Activated CD4-positive, alpha-beta T cell treated with anti-CD3 and anti-CD28 coated beads, Interleukin-2, Interleukin-4, amounts not matched to agents 100 ng/mL and 50 ng/mL, durations not matched to agents 16 hours and 8 hours (primary cell): Measurements from ENCODE around the gene HOXB2.

ENCODE experiments used
- DNase-seq: peaks from one replicate; pipeline ENCODE4 v3.0.0-alpha.2; 2020; ENCODE audit warnings: low spot score

The HOXB2 gene

DNA sequence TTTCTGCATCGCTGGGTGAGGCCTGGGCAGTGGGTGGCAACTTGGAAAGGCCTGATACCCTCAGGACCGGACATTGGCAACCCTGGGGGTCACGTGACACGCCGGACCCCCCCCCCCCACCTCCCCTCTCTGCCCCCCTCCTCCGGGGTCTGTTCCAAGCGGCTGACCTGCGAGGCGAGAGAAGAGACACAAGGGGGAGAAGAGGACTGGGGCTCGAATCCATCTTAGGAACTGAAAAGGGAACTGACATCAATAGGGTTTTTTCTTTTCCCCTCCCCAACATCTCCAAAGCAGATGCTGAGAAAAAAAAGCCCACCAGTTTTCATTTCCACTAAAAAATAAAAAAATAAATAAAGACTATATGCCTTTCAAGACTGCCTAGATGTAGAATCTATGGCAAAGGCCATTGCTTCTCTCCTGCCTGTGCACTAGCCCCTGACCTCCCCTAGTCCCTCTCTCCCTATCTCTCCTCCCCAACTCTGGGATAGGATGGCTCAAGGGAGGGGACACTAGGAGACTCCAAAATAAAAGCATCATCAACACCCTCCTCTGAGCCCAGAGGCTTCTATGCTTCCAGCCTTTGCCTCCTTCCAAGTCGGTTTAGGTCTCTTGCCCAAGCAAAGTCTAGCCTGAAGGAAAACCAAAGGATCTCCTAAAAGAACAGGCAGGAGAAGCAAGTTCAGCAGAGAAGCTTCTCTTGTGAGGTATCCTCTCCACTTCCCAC is 7.7 kb upstream of the HOXB2 start:
- DNase-seq: no peak

DNA sequence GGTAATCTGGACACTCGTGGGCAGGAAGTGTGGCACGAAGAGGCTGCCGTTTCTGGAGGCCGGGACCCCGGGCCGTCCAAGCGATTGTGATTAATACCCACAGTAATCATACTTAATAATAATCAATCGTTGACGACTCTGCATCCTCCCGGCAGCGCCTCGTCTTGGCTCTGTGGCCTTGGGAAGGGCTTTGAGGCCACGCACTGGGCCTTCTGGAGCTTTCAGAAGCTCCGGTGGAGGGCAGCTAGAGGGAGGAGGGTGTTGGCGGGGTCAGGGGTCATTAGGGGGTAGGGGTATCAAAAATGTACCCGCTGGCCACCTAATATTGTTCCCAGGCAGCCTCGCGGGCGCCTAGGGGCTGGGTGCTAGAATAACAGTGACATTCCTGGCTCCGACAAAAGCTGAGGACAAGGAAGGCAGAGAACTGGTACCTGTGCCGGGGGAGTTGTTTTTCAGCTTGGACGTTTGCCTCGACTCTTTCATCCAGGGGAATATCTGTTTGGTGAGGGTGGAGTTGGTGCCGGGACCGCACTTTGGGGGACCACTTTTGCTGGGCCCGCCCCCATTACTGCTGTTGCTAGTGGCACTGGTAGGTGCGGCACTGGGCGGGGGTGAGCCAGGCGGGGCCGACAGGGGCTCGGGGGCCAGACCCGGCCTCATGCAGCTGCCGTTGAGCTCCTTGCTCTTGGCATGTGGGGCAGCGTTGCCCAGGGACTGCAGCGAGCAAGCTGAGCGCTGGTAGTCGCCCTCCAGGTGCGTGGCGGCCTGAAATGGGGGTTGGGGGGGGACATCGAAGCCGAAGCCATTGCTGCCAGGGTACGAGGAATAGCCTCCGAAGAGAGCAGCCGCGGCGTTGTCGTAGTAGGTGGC is 6.9 kb upstream of the HOXB2 start:
- DNase-seq: no peak

DNA sequence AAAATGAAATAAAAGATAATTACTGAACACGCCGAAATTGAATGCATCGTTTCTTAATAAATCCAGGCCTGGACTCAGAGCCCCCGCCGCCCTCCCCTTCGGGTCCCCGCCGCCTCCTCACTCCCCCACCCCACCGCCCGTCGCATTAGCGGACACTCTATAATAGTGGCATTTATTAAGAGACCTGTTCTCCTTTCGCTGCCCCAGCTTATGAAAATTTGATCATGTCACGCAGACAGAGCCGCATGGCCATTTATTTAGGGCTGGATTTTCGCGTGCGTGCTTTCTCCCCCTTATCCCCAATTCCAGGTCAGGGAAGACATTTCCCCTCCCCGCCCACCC is 6.3 kb upstream of the HOXB2 start:
- DNase-seq: no peak

DNA sequence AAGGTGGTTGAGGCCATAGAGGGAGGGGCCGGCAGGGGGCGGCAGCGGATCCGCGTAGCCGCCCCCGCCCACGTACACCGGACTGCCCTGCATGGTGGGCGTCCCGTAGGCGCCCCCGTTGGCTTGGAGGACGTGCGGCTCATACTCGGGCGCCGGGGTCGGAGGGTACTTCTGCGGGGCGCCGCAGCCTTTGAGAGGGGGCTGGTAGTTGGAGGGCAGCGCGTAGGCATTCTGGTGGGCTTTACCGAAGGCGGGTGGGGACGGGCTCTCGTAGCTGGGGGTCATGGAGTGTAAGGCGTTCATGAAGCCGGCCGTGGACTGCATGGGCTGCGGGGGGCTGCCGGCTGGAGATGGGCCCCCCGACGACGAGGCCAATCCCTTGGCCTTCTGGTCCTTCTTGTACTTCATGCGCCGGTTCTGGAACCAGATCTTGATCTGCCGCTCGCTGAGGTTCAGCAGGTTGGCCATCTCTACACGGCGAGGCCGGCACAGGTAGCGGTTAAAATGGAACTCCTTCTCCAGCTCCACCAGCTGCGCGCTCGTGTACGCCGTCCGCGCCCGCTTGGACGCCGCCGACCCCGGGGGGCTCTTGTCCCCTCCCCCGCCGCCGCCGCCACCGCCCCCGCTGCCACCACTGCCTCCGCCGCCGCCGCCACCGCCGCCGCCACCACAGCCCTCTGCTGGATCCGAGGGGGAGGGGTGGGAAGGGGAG is 5.7 kb upstream of the HOXB2 start:
- no peak for DNase-seq

DNA sequence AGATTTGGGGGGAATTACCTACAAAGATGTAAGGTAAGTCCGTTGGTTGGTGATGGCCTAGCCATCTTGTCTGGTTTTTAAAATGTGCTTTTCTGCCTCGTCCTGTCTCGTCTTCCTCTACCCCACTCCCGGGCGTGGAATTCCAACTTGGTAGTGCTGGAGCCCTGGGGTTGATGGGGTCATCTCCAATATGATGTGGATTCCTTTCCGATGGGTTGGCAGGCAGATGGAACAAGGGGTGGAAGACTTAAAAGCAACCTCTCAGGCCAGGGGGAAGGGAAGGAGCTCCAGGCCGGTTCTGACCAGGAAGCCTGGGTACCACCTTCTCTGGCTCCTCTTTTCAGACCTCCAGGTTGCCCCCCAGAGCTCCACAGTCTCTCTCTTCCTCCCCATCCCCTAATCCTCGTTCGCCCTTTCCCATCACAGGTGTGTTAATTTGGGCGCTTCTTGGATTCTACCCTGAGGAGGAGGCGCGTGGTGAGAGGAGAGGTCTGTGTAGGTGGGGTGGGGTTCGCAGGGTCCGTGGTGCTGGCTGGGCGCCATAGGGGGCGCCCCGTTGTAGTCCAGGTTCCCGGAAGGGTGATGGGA is 5.1 kb upstream of the HOXB2 start:
- no peak for DNase-seq

DNA sequence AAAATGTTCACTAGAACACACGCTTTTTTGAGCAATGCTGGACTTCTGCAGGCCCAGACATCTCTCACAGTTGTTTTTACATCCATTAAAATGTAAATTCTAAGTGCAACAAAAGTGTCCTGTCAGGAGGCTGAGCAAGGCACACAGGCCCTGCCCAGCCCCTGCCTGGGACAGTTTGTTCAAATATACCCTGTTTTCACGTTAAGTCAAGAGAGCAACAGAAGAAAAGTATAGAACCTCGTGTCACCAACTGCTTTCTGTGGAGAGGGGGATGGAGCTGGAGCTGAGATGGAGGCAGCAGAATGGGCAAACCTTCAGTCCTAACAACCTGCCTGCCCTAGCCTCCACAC is 4.3 kb upstream of the HOXB2 start:
- no peak for DNase-seq

DNA sequence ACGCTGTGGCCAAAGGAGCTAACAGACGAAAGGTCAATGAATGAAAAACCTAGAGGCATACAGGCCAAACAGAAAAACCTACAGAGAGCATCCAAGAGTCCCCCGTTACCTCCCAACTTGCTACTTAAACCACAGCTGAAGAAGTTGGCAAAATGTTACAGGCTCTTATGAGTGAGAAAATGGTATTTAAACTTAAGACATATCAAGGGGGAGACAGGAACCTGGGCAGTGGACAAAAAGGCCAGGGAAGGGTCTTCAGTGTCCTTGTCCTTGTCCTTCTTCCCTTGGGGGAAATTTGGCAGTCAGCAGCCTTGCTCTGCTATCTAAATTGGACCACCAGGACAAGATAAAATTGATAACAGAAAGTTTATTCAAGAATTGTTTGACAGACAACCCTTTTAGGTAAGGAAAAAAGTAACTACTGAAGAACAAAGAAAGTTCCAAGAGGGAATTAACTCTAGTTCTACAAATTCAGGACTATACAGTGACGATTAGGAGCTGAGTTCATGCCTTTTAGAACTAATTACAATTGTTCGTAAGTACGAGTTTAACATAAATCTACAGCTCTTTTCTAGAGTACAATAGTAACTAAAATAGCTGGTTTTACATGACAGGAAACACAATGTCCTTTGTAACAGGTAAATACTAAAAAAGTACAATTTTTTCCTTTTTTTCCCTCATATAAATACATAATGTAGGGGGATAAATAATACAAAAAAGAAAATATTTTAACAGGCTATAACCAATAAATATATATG is 3.8 kb upstream of the HOXB2 start:
- DNase-seq: no peak

DNA sequence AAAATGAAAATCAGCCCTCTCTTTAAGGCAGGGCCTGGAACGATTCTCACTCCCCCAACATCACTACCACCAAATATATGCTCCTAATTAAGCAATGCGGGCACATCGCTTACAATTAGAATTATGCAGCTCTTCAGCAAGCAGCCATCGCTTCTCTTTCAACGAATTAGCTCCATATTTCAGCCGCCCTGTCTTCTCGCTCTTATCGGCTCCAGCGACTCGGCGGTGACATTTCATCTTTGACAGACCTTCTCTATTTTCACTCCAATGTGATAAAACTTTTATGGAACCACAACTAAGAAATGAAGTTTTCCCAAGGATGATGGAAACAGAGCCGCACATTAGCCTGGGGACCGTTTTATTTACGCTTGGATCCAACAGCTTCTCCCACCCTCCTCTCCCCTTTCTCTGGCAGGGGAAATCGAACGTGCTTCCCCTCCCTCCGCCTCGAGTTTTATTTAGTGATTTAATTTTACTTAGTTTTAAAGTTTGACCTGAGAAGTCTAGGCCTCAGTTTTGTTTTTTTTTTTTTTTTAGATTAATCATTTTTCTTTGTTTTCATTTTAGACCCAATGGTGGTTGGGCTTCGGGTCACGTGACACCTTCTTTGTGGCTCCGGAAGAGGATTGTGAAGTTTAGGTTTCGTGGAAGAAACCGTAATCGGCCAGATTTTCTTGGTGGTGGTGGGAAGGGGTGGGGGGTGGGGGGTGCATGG is 3.1 kb upstream of the HOXB2 start:
- peak; percentile 49 for DNase-seq

DNA sequence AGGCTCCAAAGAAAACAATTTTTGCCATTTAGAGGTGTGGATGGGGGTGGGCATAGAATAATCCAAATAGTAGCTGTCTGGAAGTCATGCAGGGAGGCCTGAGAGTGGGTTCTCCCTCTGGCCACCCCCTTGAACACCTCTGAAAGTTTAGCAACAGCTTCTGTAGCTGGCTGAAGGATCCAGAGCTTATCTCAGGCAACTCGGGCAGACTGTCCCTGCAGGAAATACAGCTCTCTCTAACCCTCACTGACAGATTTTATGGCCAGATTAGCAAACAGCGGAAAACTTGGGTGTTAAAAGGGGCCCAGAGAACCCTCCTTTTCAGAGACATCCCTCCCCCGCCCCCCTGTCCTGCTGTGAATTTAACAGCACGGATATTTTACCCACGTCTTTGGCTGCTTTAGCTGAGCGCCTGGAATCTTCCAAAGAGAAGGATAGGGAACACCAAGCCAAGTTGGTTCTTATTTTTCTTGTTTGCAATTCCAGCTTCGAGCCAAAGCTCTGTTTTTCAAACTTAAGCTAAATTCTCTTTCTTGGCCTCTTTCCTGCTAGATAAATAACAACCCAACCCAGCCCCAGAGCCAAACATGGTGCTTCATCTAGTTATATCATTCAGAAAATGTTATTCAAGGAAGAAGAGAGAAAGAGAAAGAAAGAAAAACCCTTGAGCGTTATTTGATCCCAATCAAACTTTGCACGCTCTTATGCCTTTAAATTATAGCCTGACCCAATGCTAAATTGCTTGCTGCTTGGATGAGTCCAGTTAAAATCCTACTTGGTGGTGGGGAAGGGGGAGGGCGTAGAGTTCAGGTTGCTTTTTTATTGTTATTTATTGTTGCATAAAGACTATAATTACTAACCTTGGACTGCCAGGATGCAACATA is 2.3 kb upstream of the HOXB2 start:
- DNase-seq: peak; percentile 25

DNA sequence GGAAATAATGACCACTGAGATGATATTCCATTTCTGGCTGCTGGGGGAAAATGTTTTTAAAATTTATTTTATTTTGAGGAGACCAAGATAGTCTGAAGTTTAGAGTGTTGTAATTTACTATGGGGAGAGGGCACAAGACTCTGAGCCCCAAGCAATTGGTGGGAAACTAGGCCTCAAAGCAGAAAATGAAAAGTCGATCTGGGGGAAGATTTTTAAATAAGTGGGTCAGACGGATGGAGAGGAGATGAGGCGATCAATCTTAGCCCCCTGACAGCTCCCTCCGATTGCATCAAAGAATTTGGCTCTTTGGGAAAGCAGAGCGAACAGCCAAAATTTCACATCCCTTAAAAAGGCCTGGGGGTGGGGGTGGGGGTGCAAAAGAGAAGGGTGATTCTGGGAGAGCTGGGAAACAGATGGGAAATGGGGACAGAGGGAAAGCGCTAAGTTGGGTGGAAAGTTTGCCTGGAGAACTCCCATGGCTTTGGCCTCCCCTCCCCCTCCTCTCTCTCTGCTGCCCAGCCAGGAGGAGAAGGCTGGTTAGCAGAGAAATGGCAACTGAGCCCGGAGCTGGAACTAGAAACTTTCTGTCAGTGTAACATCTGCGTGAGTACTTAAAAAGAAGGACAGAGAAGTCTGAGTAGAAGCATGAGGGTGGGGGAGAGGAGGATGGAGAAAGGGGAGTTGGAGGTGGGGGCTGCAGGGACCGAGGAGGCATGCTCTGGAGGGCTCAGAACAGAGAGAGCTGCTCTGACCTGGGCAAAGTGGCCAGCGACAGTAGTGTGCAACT is 1.4 kb upstream of the HOXB2 start:
- no peak for DNase-seq

DNA sequence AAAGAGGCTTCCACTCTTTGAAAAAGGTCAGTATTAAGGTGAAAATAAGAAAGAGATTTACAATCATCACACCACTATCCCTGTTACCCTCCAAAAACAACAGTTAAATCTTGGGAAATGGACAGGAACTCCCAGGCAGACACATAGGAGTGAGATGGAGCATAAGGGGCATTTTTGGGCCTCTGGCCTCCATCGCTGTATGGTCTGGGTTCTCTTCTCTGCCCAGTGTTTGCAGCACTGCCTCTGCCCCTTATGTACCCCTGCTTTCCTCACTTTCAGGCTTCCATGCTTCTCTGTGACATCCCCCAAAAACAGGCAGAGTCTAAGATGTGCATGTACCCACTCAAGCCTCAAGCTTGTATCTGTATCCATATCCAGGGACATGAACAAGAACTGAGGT is 630 bp upstream of the HOXB2 start:
- no peak for DNase-seq

DNA sequence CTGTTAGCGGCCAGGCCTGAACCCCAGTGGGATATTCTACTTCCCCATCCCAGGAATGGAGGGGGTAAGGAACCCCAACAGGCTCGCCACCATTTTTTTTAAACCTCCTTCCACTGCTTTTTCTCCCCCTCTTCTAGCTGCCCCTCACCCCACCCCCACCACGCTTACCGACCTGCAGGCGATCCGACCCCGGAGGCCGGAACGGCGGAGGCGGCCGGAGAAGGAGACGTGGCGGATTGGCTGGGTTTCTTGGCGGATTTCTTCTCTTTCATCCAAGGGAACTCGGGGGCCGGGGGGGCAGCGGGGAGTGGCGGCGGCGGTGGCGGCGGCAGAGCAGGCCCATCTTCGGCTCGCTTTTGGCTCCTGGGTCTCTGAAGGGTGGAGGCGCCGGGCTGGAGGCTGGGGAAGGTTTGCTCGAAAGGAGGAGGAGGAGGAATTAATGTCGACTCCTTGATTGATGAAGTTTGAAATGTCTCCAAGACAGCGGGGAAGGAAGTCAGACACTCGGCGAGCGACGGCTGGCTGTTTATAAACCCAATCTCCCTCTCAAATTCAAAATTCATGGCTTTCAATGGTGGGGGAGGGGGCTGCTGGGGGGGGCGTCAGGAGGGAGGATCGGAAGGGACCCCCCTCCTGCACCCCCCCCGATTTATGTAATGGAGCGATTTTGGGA is 424 bp downstream of the HOXB2 start:
- peak; percentile 41 for DNase-seq

DNA sequence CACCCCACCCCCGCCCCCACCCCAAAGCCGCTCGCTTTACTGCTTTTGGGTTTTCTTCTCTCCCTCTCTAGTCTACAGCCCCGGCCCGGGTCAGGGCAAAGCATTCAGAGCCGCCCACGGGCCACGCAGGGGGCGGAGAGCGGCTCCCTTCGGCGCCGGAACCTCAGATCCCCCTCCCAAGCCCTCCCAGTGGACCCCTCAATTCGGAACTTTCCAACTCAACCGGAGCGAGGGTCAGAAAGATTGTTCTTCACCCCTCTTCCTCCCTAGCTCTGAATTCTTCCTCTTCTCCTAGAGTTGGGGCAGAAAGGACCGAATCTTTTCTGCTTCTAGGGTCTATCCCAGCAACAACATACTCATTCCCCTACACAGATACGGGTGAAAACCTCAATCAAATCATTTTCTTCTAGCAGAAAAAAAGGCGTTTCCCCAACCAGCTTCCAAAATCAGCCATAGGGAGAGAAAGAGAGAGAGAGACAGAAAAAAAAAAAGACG is 1.0 kb downstream of the HOXB2 start:
- peak; percentile 16 for DNase-seq

DNA sequence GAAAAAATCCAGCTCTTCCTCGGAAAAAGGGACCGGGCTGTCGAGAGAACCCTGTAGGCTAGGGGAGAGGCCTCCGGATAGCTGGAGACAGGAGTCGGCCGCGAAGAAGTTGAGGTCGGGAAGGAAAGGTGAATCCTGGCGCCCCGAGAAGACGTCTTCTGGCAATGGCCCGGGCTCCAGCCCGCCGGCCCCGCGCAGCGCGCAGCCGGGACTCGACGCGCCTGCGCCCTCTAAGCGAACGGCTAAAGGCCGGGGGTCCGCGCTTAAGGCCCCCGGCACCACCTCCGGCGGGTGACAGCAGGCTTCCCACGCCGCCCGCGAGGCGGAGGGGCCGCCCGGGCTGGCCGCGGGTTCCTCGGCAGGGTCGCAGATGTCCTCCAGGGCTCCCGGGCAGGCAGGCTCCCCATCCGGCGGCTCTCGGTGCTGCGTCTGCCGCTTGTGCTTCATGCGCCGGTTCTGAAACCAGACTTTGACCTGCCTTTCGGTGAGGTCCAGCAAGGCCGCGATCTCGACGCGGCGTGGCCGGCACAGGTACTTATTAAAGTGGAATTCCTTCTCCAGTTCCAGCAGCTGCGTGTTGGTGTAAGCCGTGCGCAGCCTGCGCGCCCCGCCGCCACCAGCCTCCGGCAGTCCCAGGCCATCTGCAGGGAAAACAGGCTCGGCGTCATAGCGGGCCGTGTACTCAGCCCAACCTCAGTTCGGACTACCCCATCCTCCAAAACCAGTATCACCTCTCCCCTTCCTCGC is 1.6 kb downstream of the HOXB2 start:
- DNase-seq: peak; percentile 69

DNA sequence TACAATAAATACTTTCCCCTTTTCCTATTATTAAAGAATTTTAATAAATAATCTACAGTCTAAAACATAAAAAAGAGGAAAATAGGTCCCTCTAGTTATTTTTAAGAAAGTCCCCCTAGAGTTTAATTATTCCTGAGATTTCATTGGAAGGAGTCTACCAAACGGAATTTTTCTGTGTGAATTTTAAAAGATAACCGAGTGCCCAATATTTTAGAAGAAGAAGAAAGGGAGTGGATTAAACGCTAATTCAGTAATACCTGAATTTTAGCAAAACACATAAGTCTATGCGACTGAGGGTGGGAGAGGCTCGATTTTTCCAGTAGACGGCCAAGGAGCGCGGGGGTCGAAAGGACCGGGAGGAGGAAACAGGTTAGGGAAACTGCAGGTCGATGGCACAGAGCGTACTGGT is 2.2 kb downstream of the HOXB2 start:
- no peak for DNase-seq

DNA sequence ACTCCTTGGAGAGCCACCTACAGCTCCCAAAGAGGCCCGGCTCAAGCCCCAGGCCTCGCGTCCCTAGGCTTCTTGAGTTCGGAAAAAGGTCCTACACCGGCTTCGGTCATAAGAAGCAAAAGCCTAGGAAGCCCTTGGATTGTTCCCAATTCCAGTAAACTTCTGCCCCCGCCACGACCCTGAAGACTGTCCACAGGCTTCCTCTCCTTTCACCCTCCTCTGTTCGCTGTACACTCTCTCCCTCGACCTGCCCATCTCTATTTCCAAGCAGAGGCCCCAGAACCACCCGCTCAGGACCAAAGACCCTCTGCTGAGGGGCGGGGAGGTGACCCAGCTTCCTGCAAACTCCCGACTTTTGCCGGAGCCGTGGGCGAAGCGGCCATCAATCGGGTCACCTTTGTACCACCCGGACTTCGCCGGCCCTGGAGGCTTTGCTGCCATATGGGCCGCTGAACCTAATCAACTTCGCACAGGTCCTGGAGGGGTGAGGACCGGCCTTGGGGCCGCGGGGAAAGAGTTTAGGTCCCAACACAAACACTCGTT is 2.7 kb downstream of the HOXB2 start:
- peak; percentile 32 for DNase-seq

DNA sequence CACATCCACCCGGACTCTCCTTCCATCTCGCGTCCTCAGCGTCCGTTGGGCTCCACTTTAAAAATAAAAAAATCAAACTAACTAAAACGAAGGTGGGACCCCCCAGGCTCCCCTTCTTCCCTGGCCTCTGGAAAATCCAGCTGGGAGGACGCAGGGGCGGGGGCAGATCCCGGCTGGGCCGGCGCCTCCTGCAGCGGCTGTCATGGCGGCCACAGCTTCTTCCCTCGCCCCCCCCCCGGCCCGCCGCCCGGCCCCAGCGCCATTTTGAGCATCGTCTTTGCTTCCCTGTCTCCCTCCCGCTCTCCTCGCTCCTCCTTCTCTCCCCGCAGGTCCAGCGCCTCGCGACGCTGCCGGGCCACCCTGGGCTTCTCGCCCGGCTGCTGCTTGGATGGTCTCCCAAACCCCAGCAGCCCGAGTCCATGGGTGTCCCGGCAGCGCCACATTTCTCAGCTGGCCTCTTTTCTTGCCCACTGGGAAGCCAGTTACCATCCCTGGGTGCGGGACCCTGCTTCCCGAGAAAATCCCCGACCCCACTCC is 3.3 kb downstream of the HOXB2 start:
- DNase-seq: peak; percentile 21
